ENCODE results near the gene PNKP.

DNA sequence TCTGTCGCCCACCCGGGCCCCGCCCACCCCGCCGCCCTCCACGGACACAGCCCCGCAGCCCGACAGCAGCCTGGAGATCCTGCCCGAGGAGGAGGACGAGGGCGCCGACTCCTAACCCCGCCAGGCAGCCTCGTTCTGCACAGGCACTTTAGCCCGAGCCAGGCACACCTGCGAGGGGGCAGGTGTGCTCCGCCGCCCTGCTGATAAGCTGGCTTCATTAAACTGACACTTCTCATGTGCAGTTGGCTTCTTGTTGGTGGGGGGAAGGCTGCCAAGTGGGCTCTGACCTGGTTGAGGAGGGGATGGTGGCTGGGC lies 21.1 kb upstream of the PNKP start:
- no peak; the same call in 1 of the 2 replicates for TF ChIP-seq POLR2AphosphoS5 (IDR thresholded peaks at IDR 0.05; ENCODE audit: low read depth, low read length)
- no peak for TF ChIP-seq TAF1 (IDR thresholded peaks at IDR 0.05; ENCODE audit: borderline replicate concordance, low read depth, low read length)
